GM12864 (cell line): ENCODE data around the gene SLC39A7.

Experiments
- DNase-seq: peaks from one replicate; pipeline ENCODE4 v3.0.0-alpha.2; 2011; ENCODE audit warnings: low read depth
- H3K4me3 ChIP-seq: 2 replicates; pipeline ENCODE4 v1.5.1; 2011; ENCODE audit warnings: mild to moderate bottlenecking, low read depth, low read length, control low read depth
- TF ChIP-seq, protein P1 (sequence below): IDR thresholded peaks from 2 replicates; pipeline ENCODE4 v1.5.1; 2011; ENCODE audit warnings: low read depth, mild to moderate bottlenecking, moderate library complexity, low read length, control low read depth, inconsistent platforms; ENCODE audit errors: missing control alignments

Gene SLC39A7

DNA sequence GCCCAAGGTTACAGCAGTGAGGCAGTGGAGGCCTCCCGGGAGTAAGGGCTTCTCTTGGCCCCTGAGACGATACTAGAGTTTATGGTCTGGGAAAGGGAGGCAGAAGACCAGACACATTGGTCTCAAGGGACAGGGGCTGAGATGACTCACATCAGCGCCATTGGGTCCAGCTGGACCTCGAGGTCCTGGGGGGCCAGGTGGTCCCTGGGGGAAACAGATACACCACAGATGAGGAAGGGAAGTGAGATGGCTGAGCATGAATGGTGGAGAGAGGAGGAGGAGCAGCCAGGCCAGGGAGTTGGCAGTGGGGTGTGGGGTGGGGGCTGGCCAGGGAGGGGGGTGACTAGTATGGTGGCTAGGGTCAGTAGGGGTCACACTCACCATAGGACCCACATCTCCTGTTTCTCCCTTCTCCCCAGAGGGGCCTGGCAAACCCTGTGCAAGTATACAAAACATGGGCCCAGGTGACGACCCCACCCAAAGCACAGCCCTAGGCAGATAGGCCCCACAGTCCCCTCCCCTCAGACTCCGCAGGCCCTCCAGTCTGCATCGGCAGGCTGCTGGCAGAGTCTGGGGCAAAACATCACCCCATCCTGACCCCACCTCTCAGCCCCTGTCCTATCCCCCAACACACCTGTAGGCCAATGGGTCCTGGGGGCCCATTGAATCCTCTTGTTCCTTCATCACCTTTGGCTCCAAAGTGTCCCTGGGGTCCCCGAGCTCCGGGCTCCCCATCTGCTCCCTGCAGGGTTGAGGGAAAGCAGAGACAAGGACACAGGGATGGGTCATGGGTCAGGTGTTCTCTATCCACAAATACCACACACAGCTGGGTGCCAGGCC is 30.3 kb upstream of the SLC39A7 start:
- TF ChIP-seq, protein P1, sequence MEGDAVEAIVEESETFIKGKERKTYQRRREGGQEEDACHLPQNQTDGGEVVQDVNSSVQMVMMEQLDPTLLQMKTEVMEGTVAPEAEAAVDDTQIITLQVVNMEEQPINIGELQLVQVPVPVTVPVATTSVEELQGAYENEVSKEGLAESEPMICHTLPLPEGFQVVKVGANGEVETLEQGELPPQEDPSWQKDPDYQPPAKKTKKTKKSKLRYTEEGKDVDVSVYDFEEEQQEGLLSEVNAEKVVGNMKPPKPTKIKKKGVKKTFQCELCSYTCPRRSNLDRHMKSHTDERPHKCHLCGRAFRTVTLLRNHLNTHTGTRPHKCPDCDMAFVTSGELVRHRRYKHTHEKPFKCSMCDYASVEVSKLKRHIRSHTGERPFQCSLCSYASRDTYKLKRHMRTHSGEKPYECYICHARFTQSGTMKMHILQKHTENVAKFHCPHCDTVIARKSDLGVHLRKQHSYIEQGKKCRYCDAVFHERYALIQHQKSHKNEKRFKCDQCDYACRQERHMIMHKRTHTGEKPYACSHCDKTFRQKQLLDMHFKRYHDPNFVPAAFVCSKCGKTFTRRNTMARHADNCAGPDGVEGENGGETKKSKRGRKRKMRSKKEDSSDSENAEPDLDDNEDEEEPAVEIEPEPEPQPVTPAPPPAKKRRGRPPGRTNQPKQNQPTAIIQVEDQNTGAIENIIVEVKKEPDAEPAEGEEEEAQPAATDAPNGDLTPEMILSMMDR: no peak
- H3K4me3 ChIP-seq: no peak overlapping the region
- DNase-seq: no peak

DNA sequence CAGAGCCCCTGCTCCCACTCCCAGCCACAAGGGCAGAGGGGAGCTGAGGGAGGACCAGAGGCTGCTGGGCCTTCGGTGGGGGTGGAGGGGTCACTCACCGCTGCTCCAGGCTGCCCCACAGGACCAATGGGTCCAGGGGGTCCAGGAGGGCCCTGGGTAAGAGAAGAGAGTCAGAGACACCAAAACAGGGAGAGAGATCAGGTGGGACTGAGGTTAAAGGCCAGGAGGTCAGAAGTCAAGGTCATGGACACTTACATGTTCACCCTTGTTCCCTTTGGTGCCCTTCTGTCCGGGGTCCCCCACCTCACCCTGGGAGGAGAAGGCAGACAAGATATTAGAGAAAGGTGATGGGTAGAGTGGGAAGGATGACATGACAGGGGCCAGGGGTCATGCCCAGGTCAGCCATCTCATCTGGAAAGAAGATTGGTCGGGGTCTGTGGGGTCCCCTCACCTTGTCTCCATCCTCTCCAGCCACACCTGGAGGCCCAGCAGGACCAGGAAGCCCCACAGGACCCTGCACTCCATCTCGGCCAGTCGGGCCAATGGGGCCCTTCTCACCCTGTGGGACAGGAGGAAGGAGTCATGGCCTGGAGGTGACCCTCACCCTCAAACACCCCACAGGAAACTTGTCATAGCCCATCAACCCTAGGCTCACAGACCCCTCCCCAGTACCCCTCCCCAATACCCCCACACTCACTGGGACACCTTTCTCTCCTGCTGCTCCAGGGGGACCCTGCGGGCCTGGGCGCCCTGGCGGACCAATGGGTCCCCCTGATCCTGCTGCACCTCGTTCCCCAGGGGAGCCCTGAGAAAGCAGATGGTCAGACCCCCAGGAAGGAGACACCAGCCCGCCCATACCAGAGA is 29.4 kb upstream of the SLC39A7 start:
- TF ChIP-seq, protein P1: no peak
- DNase-seq: no peak
- H3K4me3 ChIP-seq: no peak overlapping the region

DNA sequence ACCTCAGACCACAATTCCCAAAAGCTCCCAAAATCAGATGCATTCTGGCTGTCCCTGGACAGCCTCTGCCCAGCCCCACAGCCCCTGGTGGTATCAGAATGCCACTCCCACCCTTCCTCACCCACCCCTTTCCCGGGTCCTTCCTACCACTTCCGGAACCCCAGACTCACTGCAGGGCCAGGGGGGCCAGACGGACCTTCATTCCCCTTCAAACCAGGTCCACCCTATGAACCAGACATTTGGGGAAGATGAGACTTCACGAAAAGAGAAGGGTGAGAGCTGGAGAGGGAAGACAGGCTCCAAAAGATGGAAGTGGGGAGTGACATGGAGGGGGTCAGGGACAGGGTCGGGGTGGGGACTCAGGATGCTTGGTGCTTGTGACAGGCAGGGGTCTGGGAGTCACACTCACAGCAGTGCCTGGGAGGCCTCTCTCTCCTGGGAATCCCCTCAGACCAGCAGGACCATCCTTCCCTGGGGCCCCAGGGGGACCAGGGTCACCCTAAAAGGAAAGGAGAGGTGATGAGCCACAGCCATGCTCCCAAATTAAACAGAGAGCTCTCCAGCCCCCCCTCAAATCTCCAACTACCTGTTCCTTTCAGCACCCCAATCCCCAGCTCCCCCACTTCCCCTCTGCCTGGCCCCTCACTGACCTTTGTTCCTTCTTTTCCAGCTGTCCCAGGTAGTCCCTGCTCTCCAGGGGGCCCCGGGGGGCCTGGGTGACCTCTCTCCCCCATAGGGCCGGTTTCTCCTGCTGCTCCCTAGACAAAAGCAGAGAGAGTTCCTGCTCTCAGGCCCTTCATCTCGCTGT is 28.6 kb upstream of the SLC39A7 start:
- DNase-seq: no peak
- H3K4me3 ChIP-seq: no peak overlapping the region
- TF ChIP-seq, protein P1: no peak

DNA sequence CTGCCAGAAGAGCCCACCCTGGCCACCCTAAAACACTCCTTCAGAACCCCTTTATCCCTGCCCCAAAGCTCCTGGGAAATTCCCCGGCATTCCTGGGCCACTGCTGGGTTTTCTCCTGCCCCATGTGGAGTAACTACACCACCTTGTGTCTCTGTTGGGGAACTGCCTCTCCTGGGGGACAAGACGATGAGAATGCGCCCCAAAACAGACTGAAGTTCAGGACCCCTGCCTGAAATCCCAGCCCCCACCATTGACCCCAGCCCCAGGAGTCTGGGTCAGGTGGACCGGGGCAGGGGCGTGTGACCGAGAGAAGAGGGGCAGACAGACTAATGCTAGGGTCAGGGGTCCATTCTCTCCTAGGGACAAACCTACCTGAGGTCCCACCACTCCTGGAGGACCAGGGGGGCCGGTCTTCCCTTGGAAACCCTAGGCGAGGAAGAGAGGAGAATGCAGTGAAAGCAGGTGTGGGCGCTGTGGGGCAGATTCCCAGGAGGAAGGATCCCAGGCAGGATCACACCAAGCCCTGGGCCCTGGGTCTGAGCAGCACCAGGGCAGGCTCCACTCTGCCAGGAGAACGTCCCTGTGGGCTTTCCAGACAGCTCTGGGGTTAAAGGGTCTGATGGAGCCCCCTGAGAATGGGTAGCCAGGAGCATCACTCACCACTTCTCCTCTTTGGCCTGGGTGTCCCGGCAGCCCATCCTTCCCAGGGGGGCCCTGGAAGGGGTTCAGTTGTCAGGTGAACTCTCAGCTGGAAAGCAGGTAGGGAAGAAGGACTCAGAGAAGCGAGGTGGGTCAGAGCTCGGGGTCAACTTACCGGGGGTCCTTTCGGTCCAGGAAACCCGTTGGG is 27.8 kb upstream of the SLC39A7 start:
- DNase-seq: no peak
- H3K4me3 ChIP-seq: no peak overlapping the region
- TF ChIP-seq, protein P1: peak; percentile 75

DNA sequence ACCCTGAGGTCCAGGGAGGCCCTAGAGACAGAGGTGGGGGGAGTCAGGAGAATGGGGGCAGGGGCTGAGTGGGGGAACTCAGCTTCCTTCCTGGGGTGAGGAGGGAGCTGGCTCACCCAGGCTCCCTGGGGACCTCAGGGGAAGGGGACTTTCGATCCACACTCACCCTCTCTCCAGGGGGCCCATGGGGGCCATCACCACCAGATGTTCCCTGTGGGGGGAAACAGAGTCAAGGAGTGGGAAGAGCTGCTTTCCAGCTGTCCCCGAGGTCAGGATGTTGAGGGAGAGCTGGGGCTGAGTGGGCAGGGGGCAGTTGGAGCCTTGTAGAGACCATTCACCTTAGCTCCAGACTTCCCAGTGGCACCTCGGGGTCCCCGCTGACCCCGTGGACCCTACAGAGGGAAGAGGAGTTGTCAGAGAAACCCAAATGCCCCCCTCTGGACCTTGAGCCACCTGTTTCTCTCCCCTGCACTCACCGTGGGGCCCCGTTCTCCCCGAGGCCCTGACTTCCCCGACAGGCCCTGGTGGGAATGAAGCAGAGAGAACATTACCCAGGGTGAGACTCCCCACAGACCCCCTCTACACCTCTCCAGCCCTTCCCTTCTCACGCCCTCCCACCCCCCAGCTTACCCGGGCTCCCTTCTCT is 27.0 kb upstream of the SLC39A7 start:
- TF ChIP-seq, protein P1: no peak
- no peak overlapping the region for H3K4me3 ChIP-seq
- DNase-seq: no peak
